NCI-H1105 (cell line): Measurements from ENCODE around the gene PHF10.
"Not testable (repeated sequence)": the region's sequence is repeated elsewhere in the genome, so short reads cannot be mapped to it uniquely, and the experiment has no call there.

Experiments used
- DNase-seq: peaks from one replicate; lab custom pipeline; 2025; lab: John Stamatoyannopoulos, UW

PHF10 gene

GRCh38 chr6:169723200-169723909 lies 945 bp downstream of the PHF10 start:
- DNase-seq, result peak; percentile 67

- DNase-seq, result peak; percentile 24
Measured at GRCh38 chr6:169722362-169723199, 1.7 kb downstream of the PHF10 start.

GRCh38 chr6:169720207-169720855 lies 4.0 kb downstream of the PHF10 start:
- DNase-seq, result no peak

- DNase-seq, result no peak
Measured at GRCh38 chr6:169719117-169719516, 5.2 kb downstream of the PHF10 start.

DNA sequence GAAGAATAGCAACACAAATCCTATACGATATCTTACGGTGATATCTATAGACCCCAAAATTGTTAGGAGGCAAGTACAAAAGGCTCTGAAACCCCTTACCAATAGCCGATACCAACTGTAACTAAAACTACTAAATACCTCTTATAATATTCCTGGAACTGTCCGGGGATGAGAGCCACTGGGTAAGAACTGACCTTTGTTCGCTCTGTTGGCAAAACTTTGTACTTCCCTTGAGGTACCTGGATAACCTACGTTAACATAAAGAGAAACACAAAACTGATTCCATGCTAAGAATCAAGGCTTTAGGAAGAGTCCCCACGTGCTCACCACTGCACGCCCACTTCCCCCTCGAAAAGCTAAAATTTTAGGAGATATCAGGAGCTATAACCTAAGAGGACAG lies 9.7 kb downstream of the PHF10 start:
- DNase-seq, result no peak

DNA sequence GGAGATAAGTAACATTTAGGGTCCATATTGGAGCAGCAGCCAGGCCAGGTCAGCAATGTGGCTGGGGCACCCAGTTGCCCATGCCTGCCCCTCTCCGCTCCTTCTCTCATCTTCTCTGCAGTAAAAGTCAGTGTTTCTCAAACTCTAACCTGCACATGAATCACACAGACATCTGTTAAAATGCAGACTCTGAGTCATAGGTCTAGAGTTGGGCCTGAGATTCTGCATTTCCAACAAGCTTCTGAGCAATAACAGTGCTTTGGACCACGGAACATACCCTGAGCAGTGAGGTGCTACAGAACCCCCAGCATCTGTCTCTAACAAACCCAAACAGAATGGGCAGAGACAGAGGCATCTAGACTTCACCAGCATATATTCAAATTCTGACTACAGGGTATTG lies 10.1 kb downstream of the PHF10 start:
- no peak for DNase-seq

DNA sequence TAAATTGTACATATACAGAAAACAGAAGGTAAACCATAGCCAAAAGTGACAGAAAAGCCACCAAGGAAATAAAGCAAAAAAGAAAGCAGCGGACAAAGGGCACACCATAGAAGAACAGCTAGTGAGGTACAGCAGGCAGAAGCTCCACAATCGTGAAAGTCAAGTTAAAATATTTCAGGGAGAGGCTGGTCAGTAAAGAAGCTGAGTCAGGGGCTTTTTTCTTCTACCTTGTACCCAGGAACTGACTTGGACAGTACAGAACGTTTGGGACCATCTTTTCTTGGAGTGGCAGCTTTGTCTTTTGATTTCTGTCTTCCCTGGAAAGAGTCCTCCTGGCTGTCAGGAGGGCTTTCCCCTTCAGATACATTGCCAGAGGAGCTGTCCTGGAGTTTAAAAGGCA lies 14.3 kb downstream of the PHF10 start:
- no peak for DNase-seq

- DNase-seq, result no peak
Measured at GRCh38 chr6:169709293-169709692, 15.0 kb downstream of the PHF10 start.

DNA sequence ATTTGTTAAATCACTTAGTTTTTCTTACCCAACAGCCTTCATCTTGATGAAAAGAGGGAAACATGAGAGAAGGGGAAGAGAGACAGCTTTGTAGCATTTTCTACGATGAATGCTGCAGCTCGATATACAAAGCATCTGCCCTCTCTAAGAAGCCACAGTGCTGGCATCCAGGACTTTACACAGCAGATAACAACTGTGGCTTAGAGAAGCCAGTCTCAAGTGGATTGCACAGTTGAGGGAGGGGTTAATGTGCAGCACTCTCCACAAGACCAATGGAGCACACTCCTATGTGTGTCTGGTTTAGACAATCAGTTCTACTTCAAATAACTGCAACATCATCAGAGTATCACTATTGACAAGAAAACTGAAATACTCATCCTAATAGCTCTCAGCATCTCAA lies 16.5 kb downstream of the PHF10 start:
- no peak for DNase-seq

DNA sequence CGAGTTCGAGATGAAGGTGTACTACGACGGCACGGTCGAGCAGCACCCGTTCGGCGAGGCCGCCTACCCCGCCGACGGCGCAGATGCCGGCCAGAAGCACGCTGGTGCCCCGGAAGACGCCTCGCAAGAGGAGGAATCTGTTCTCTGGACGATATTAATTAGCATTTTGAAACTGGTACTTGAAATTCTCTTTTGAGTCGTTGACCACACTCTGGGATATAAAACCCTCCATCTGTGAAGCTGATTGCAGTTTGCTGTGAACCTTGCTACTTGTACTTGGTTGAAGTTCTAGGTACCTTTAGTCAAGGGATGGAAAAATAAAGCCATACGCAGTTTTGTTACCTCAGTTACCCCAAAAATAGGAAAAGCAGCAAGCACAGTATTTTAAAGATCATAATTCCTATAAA lies 21.5 kb downstream of the PHF10 start:
- no peak for DNase-seq

DNA sequence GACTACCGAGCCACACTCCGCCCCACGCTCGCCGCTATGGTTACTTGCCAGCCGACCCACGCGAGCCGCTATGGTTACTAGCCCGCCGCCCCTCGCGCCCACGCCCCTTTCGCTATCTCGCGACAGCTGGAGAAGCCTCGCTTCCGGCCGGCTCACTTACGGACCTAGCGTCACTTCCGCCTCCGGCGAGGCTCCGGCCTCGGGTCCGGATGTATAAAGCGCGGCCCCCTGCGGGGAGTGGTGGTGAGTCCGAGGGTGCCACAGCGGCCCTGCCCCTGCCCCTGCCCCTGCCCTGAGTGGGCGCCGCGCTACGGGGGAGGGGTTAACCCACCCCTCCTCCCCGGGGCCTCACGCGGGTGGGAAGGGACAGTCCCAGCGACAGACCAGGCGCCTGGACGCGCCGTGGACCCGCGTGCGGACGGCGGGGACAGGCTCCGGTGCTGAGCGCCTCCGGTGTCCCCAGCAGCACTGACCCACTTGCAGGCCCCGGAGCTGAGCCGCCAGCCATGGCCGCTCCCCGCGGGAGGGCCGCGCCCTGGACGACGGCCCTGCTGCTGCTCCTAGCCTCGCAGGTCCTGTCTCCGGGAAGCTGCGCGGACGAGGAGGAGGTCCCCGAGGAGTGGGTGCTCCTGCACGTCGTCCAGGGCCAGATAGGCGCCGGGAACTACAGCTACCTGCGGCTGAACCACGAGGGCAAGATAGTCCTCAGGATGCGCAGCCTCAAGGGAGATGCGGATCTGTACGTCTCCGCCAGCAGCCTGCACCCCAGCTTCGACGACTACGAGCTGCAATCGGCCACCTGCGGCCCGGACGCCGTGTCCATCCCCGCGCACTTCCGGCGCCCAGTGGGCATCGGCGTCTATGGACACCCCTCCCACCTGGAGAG lies 22.1 kb downstream of the PHF10 start, which contains the start of the genes C6orf120 and WDR27:
TSS of gene C6orf120 (plus strand) at position 173 of the 886 bp plus-strand sequence. CDS start at position 507, 334 bp downstream.
TSS of gene WDR27 (minus strand) at position 76 of the 886 bp plus-strand sequence. CDS start 13,024 bp downstream, outside the sequence.
- peak; percentile 99 for DNase-seq

GRCh38 chr6:169701311-169701953 lies 22.9 kb downstream of the PHF10 start:
- DNase-seq, result peak; percentile 33

GRCh38 chr6:169700296-169700695 lies 24.0 kb downstream of the PHF10 start:
- DNase-seq, result no peak

- not testable (repeated sequence) for DNase-seq
Measured at GRCh38 chr6:169697115-169697514, 27.2 kb downstream of the PHF10 start.

DNA sequence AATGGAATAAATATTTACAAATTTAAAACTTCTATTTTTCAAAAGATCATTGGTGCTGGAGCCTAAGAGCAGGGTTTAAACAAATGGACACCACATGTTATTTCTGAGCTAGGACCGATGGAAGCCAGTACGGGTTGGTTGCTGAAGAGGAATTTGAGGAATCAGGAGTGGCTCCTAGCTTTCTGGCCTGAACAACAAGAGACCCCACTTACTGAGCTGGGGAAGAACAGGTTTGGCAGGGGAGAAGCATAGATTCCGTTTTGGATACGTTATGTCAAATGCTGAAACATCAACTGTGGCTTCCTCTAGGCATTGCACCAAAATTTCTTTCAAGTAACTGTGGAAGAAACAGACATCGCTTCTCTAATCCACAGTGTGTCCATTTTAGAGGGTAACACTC lies 29.2 kb downstream of the PHF10 start:
- no peak for DNase-seq

DNA sequence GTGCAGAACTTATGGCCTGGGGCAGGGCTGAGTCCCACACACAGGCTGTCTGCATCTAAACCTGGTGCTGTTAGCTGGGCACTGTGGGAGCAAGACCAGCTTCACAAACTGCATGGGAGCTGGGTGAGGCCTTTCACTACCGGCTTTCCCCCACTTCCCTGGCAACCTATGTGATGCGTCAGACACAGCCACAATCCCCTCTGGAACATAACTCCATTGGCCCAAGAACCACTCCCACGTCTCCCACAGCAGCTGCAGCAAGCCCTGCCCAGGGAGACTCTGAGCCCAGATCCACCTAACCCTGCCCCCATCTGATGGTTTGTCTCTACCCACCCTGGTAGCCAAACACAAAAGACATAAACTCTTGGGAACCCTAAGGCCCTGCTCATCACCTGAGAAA lies 31.8 kb downstream of the PHF10 start:
- no peak for DNase-seq

- DNase-seq, result no peak
Measured at GRCh38 chr6:169691260-169691659, 33.0 kb downstream of the PHF10 start.

DNA sequence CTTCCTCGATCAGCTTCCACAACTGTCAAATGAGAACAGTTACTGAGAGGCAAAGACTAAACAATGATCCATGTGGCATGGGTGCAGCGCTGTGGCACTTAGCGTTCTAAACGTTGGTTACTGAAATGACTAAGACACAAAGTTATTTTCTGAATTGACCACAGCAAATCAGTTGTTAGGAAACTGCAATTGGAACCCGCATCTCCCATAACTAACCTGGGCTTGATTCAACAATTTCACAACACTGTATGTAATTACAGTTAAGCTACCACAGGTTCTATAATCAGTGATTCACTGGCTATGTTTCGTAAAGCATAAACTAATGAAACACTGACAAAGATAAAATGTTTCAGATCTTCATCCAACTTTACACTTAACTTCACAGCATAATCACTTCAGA lies 35.0 kb downstream of the PHF10 start:
- no peak for DNase-seq

DNA sequence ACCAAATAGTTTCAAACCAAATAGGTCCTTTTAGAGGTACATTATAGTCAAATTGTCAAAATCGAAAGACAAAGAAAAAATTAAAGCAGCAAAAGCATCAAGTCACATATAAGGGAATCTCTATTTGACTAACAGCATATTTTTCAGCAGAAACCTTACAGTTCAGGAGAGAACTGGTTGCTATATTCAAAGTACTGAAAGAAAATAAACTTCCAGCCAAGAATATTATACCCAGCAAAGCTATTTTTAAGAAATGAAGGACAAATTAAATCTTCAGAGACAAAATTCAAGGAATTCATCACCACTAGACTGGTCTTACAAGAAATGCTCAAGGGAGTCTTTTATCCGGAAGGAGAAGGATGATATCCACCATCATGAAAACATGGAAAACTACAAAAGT lies 38.4 kb downstream of the PHF10 start:
- DNase-seq, result no peak

DNA sequence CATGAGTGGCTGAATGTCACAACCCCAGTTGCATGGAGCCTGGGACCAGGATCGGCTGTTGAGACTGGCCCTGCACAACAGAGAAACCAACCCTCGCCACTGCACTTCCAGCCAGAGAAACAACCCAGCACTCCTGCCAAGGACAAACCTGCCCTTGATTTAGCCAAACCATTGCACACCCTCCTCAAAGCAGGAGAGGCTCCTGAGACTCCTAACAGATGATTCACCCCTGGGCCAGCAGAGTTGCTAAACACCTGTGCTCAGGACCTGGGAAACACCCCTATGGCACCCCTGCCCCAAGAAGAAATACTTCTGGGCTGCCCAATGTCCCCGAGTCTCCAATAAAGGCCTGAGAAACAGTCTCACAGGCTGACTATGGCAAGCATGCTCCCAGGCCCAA lies 40.2 kb downstream of the PHF10 start:
- no peak for DNase-seq

DNA sequence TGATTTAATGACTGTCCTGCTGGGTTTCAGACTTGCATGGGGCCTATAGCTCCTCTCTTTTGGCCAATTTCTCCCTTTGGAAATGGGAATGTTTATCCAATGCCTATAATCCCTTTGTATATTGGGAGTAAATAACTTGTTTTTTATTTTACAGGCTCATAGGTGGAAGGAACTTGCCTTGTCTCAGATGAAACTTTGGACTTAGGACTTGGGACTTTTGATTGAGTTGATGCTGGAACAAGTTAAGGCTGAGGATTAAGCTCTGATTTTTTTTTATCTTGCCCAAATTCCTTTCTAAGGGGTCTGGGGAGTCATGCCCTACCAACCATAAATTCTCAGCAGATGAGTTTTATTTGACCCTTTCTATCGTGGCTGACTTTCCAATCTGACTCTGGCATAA lies 46.0 kb downstream of the PHF10 start:
- DNase-seq, result no peak
